H1 (cell line): ENCODE results near the gene OR6M1. TPM values are rescaled to one million over a fixed set of nuclear protein-coding genes. Genes with fewer than 3 reads are reported as not detected.

Experiments
- CTCF ChIA-PET: fragments of 300-600 bp; sonication (Branson Sonifier 250); formaldehyde crosslinking; loops from one replicate; lab custom pipeline; 2021; ENCODE audit not compliant: partially characterized antibody; lab: Charles Lee
- POLR2A ChIA-PET: fragments of 300-600 bp; sonication (Branson Sonifier 250); formaldehyde crosslinking; loops from one replicate; lab custom pipeline; 2021; ENCODE audit warnings: inconsistent platforms; ENCODE audit not compliant: partially characterized antibody; lab: Charles Lee
- DNase-seq, 2 experiments: peaks; one replicate each; pipeline versions ENCODE4 v3.0.0 to v3.0.0-alpha.2; 2010 to 2022; ENCODE audit warnings: low spot score in 2 of 2, low read depth in 1 of 2, mixed read lengths in 1 of 2
- FAIRE-seq: peaks from 2 replicates; lab custom pipeline; 2011; peaks lifted over from hg19 to GRCh38; lab: Jason Lieb, UNC
- H2AFZ ChIP-seq: 2 replicates; pipeline ENCODE4 v1.8.1; 2012; ENCODE audit warnings: low read length, inconsistent platforms
- H2AK5ac ChIP-seq: 2 replicates; pipeline ENCODE4 v1.6.1; 2013; ENCODE audit warnings: low read depth, low read length
- H2BK120ac ChIP-seq: replicated peaks from 2 replicates; pipeline ENCODE3; 2013; ENCODE audit warnings: low read depth, low read length, inconsistent platforms
- H2BK12ac ChIP-seq: 2 replicates; pipeline ENCODE4 v1.6.1; 2013; ENCODE audit warnings: low read depth, low read length
- H2BK15ac ChIP-seq: 2 replicates; pipeline ENCODE4 v1.6.1; 2013; ENCODE audit warnings: low read length
- H2BK20ac ChIP-seq: 2 replicates; pipeline ENCODE4 v1.6.1; 2013; ENCODE audit warnings: low read length
- H2BK5ac ChIP-seq: 2 replicates; pipeline ENCODE4 v1.6.1; 2013; ENCODE audit warnings: low read depth, low read length
- H3K14ac ChIP-seq: 2 replicates; pipeline ENCODE4 v1.6.1; 2013; ENCODE audit warnings: inconsistent platforms; ENCODE audit not compliant: insufficient read length
- H3K18ac ChIP-seq: 2 replicates; pipeline ENCODE4 v1.6.1; 2013; ENCODE audit warnings: low read length; ENCODE audit errors: extremely low read depth
- H3K23ac ChIP-seq: 2 replicates; pipeline ENCODE4 v1.6.1; 2013; ENCODE audit warnings: inconsistent platforms; ENCODE audit not compliant: insufficient read length
- H3K23me2 ChIP-seq: 2 replicates; pipeline ENCODE4 v1.6.1; 2013; ENCODE audit warnings: low read depth, low read length
- H3K27ac ChIP-seq: 2 replicates; pipeline ENCODE4 v1.6.1; 2011; ENCODE audit warnings: low read depth, low read length, inconsistent platforms
- H3K27me3 ChIP-seq, 4 experiments: replicated peaks in 1 of 4; 1 replicate in 1 of 4; 2 replicates in 3 of 4; pipeline versions ENCODE4 v1.6.1 to v1.8.1; 2011 to 2013; ENCODE audit warnings: low read length in 3 of 4, mild to moderate bottlenecking in 3 of 4, inconsistent platforms in 2 of 4, mixed read lengths in 2 of 4, moderate library complexity in 1 of 4; ENCODE audit not compliant: control insufficient read depth in 3 of 4, insufficient read depth in 3 of 4; ENCODE audit errors: extremely low read depth in 1 of 4
- H3K36me3 ChIP-seq, 4 experiments: 2 replicates each; pipeline versions ENCODE4 v1.6.1 to v1.8.1; 2011 to 2013; ENCODE audit warnings: mild to moderate bottlenecking in 4 of 4, low read length in 3 of 4, moderate library complexity in 2 of 4, control low read depth in 1 of 4, inconsistent platforms in 1 of 4; ENCODE audit not compliant: insufficient read depth in 4 of 4, control insufficient read depth in 2 of 4
- H3K4ac ChIP-seq: replicated peaks from 2 replicates; pipeline ENCODE3; 2013; ENCODE audit warnings: low read length, low read depth, mixed read lengths, inconsistent platforms; ENCODE audit not compliant: insufficient read length
- H3K4me1 ChIP-seq, 4 experiments: replicated peaks in 1 of 4; 1 replicate in 1 of 4; 2 replicates in 3 of 4; pipeline versions ENCODE4 v1.6.1 to v1.8.1; 2011 to 2013; ENCODE audit warnings: low read length in 3 of 4, inconsistent platforms in 2 of 4, mixed read lengths in 1 of 4; ENCODE audit not compliant: insufficient read depth in 4 of 4, control insufficient read depth in 3 of 4
- H3K4me2 ChIP-seq, 2 experiments: 2 replicates each; pipeline versions ENCODE4 v1.6.1 to v1.8.1; 2011 to 2013; ENCODE audit warnings: low read depth in 2 of 2, low read length in 2 of 2, control low read depth in 1 of 2, inconsistent platforms in 1 of 2, mild to moderate bottlenecking in 1 of 2; ENCODE audit not compliant: insufficient read depth in 1 of 2
- H3K4me3 ChIP-seq, 4 experiments: fragments of 200-600, 300-600 bp in 1 of 4; sonication (generic), shearing (Covaris generic), sonication (Bioruptor Twin) in 1 of 4; 2 replicates each; pipeline versions ENCODE4 v1.5.1 to v1.8.1; 2011 to 2016; ENCODE audit warnings: low read length in 4 of 4, low read depth in 3 of 4, control low read depth in 2 of 4, inconsistent platforms in 2 of 4, mild to moderate bottlenecking in 2 of 4, mixed read lengths in 1 of 4, moderate library complexity in 1 of 4; ENCODE audit not compliant: insufficient read depth in 2 of 4; ENCODE audit errors: extremely low read depth in 1 of 4
- H3K56ac ChIP-seq: replicated peaks from 2 replicates; pipeline ENCODE3; 2013; ENCODE audit warnings: low read depth, mild to moderate bottlenecking, mixed read lengths, low read length, inconsistent platforms; ENCODE audit not compliant: insufficient read length
- H3K79me1 ChIP-seq: 2 replicates; pipeline ENCODE4 v1.6.1; 2013; ENCODE audit warnings: low read depth, low read length, control low read depth
- H3K79me2 ChIP-seq, 2 experiments: 2 replicates each; pipeline versions ENCODE4 v1.6.1 to v1.8.1; 2012 to 2013; ENCODE audit warnings: low read length in 2 of 2, mild to moderate bottlenecking in 2 of 2, inconsistent platforms in 1 of 2; ENCODE audit not compliant: insufficient read depth in 2 of 2, control insufficient read depth in 1 of 2
- H3K9ac ChIP-seq, 4 experiments: replicated peaks in 1 of 4; 1 replicate in 1 of 4; 2 replicates in 3 of 4; pipeline versions ENCODE4 v1.6.1 to v1.8.1; 2011 to 2013; ENCODE audit warnings: low read depth in 3 of 4, low read length in 3 of 4, control low read depth in 2 of 4, mild to moderate bottlenecking in 2 of 4, moderate library complexity in 2 of 4, inconsistent platforms in 1 of 4; ENCODE audit errors: extremely low read depth in 1 of 4
- H3K9me3 ChIP-seq, 2 experiments: 2 replicates each; pipeline versions ENCODE4 v1.6.1 to v1.8.1; 2012 to 2013; ENCODE audit warnings: mild to moderate bottlenecking in 2 of 2, moderate library complexity in 2 of 2, control low read depth in 1 of 2, inconsistent platforms in 1 of 2, low read depth in 1 of 2, low read length in 1 of 2, mixed read lengths in 1 of 2; ENCODE audit not compliant: insufficient read depth in 2 of 2
- H4K20me1 ChIP-seq, 2 experiments: replicated peaks in 1 of 2; 2 replicates each; pipeline versions ENCODE3 to v1.8.1; 2011 to 2013; ENCODE audit warnings: inconsistent platforms in 2 of 2, low read length in 2 of 2, mild to moderate bottlenecking in 1 of 2; ENCODE audit not compliant: insufficient read depth in 2 of 2, control insufficient read depth in 1 of 2
- H4K5ac ChIP-seq: 2 replicates; pipeline ENCODE4 v1.6.1; 2013; ENCODE audit warnings: low read length, low read depth, mixed read lengths, inconsistent platforms; ENCODE audit not compliant: insufficient read length
- H4K8ac ChIP-seq: 2 replicates; pipeline ENCODE4 v1.8.0; 2013; ENCODE audit warnings: mild to moderate bottlenecking, moderate library complexity, low read length, inconsistent platforms; ENCODE audit not compliant: insufficient read depth; ENCODE audit errors: extremely low read depth
- H4K91ac ChIP-seq: replicated peaks from 2 replicates; pipeline ENCODE3; 2013; ENCODE audit warnings: low read length, mixed read lengths, inconsistent platforms; ENCODE audit not compliant: insufficient read length
- GTF2F1 ChIP-seq: IDR thresholded peaks from 2 replicates; pipeline ENCODE4 v1.6.1; 2012; ENCODE audit warnings: low read depth, low read length, improper control_type of control experiment, borderline replicate concordance
- HDAC6 ChIP-seq: IDR thresholded peaks from one replicate; pipeline ENCODE4 v1.7.1; 2012; ENCODE audit warnings: low read depth, mild to moderate bottlenecking, inconsistent platforms, low read length, moderate library complexity
- SIRT6 ChIP-seq: IDR thresholded peaks from one replicate; pipeline ENCODE4 v1.7.1; 2012; ENCODE audit warnings: low read length, inconsistent platforms
- WGBS, 2 experiments: shearing (Covaris generic) in 1 of 2; methylation state at CpG; one replicate each; pipeline versions ENCODE4 v1.1.6 to v1.1.7; 2013 to 2015; ENCODE audit warnings: low lambda C conversion rate in 2 of 2, mixed read lengths in 2 of 2, inconsistent platforms in 1 of 2, low coverage in 1 of 2, missing lambda C conversion rate in 1 of 2; ENCODE audit not compliant: insufficient replicate concordance in 2 of 2, insufficient coverage in 1 of 2, insufficient read length in 1 of 2; ENCODE audit errors: extremely low coverage in 1 of 2, missing lambda C conversion rate in 1 of 2; 5-methylcytosine and 5-hydroxymethylcytosine counted together
- polyA plus RNA-seq, 7 experiments: library from polyadenylated mRNA; depleted of rRNA in 3 of 7; stranded (reverse) in 5 of 7; unstranded in 2 of 7; fragments of >200 nt in 5 of 7; fragments of 200-250 nt in 2 of 7; gene quantifications; 1 replicate in 5 of 7; 2 replicates in 1 of 7; 4 replicates in 1 of 7; pipeline versions ENCODE4 v1.2.1 to v1.2.3, GENCODE V29; 2011 to 2013; ENCODE audit warnings: missing spikeins in 2 of 7, mixed read lengths in 2 of 7
- total RNA-seq: library from RNA; stranded (reverse); fragmentation: NEBNext Ultra II Directional; extraction: Animal tissue kit (Norgen Biotek cat#: 25700); gene quantifications from 2 replicates; pipeline ENCODE4 v1.2.1, GENCODE V29; 2021

The OR6M1 gene
- total and polyA plus RNA-seq, 2 of the 8 experiments (the other 6 are each of a cell fraction or from before 2014, with no cell fraction given) = not detected

DNA sequence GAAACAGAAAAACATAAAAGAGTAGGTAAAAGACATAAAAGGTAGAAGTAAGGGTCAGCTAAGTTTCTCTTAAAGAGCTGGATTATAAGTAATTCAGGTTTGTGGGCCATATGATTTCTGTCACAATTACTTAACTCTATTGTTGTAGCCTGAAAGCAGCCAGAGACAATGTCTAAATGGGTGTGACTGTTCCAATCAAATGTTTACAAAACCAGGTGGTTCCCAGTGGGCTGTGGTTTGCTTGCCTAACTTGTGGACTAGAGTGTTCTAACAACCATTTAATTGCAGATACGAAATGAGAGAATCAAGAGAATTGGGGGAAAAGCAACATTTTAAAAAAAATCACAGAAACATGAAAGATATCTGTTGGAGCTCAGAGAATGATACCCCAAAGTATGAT lies 22.6 kb downstream of the OR6M1 start:
- H3K23ac ChIP-seq = no peak overlapping the region
- H4K5ac ChIP-seq = no peak overlapping the region
- no peak overlapping the region for H3K27ac ChIP-seq
- H3K4me3 ChIP-seq = no peak overlapping the region
- no peak overlapping the region for H2AFZ ChIP-seq
- H2BK20ac ChIP-seq = no peak overlapping the region
- WGBS, 2 experiments = 83% methylated on average over 1 of the region's 1 CpG; no CpG with 5 or more reads in 1 of the 2 experiments
- no peak overlapping the region for H4K8ac ChIP-seq
- H3K4me1 ChIP-seq = peaks cover 0 to 3% (median 1%) of the 10 kb centered on the region in 4 experiments; a peak in 3 of 7 replicates
- H3K79me2 ChIP-seq = no peaks in the 10 kb centered on the region
- CTCF ChIA-PET = no interaction called here
- no peaks in the 10 kb centered on the region for H3K27me3 ChIP-seq
- no peak for FAIRE-seq
- no peak overlapping the region for H4K91ac ChIP-seq
- H2BK5ac ChIP-seq = no peak overlapping the region
- no peaks in the 10 kb centered on the region for H3K23me2 ChIP-seq
- no peak overlapping the region for H3K4ac ChIP-seq
- H2BK120ac ChIP-seq = no peak overlapping the region
- H2BK12ac ChIP-seq = no peak overlapping the region
- peaks cover 0 to 8% of the 10 kb centered on the region in 2 experiments; a peak in 1 of 4 replicates for H3K9me3 ChIP-seq
- H3K56ac ChIP-seq = no peak overlapping the region
- no peaks in the 10 kb centered on the region; a peak in 1 of 8 replicates for H3K36me3 ChIP-seq
- H3K9ac ChIP-seq = no peak overlapping the region
- POLR2A ChIA-PET = no interaction called here
- no peak overlapping the region for H2BK15ac ChIP-seq
- no peak overlapping the region for H3K4me2 ChIP-seq
- H3K79me1 ChIP-seq = no peaks in the 10 kb centered on the region
- H3K18ac ChIP-seq = no peak overlapping the region
- DNase-seq = no peak
- H4K20me1 ChIP-seq = no peaks in the 10 kb centered on the region
- no peak overlapping the region for H3K14ac ChIP-seq
- no peak overlapping the region for H2AK5ac ChIP-seq
- TF ChIP-seq SIRT6 (no peak), GTF2F1 (no peak), HDAC6 (no peak)
